Spleen (tissue), 7 donors: ENCODE measurements around the gene SLTM.

Source experiments
- CTCF ChIP-seq, 11 experiments: fragments of 200-600 bp in 7 of 11; fragments of 450-650 bp in 4 of 11; sonication (generic) in 4 of 11; IDR thresholded peaks in 8 of 11; conservative IDR thresholded peaks in 3 of 11; 1 replicate in 7 of 11; 2 replicates in 4 of 11; pipeline versions ENCODE4 v1.4.0 to v1.8.0; 2016 to 2021; ENCODE audit warnings: antibody characterized with exemption in 11 of 11, inconsistent platforms in 4 of 11, mild to moderate bottlenecking in 1 of 11
- POLR2A ChIP-seq, 3 donors: fragments of 450-650 bp; IDR thresholded peaks; one replicate each; pipeline ENCODE4 v1.5.1; 2017; ENCODE audit warnings: antibody characterized with exemption in 3 of 3, mild to moderate bottlenecking in 1 of 3
- donor health status: DM: no; HTN: no; CAD: no; lungs with moderate emphysema.
- donor health status: DM: no; HTN: no; CAD: no.
- donor health status: DM: no; HTN: no; CAD: no.

- TF ChIP-seq CTCF (IDR thresholded peaks at IDR 0.05 in 8 of 11, conservative IDR thresholded peaks at IDR 0.05 in 3 of 11) (no peak), POLR2A (IDR thresholded peaks at IDR 0.05) (no peak)
Observed at GRCh38 chr15:58981808-58982475, 48.5 kb upstream of the SLTM start.
